Astrocyte of the spinal cord (primary cell): ENCODE measurements around the gene GDPD5.

Experiments
- DNase-seq: peaks from one replicate; pipeline ENCODE4 v3.0.0; 2011; ENCODE audit warnings: low read depth, low spot score
- H3K4me3 ChIP-seq: 2 replicates; pipeline ENCODE4 v1.5.1; 2011; ENCODE audit warnings: low read depth, mild to moderate bottlenecking, low read length, moderate library complexity
- CTCF ChIP-seq: IDR thresholded peaks from 2 replicates; pipeline ENCODE4 v1.5.1; 2012; ENCODE audit warnings: low read depth, mild to moderate bottlenecking, low read length, inconsistent platforms
- in situ Hi-C: cut with HindIII; loops from 2 replicates; pipeline ENCODE4 v1.10.0; 2017; ENCODE audit warnings: low sequenced_read_pairs

Gene GDPD5

GRCh38 chr11:75478783-75479596 lies 46.8 kb downstream of the GDPD5 start:
- no peak for TF ChIP-seq CTCF
- no peak for DNase-seq
- H3K4me3 ChIP-seq, result no peak overlapping the region
- in situ Hi-C loops, result no loop called here

DNA sequence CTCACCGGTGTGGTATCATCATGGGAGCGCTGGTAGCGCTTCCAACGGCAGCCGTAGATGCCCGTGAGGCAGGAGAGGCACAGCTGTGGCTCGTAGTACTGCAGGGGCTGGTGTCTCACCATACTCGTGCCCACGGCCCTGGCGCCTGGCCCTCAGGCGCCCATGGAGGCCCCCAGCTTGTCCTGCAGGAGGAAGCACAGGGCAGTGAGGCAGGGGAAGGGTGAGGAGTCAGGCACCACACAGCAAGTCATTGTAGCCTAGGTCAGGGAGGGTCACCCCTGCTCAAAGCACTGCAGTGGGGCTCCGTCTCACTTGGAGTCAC lies 48.2 kb downstream of the GDPD5 start:
- DNase-seq, result no peak
- in situ Hi-C loops, result no loop called here
- TF ChIP-seq CTCF, result no peak
- H3K4me3 ChIP-seq, result no peak overlapping the region

- H3K4me3 ChIP-seq, result no peak overlapping the region
- DNase-seq, result no peak
- in situ Hi-C loops, result no loop called here
- no peak for TF ChIP-seq CTCF
These were observed 48.8 kb downstream of the GDPD5 start for GRCh38 chr11:75476739-75477613.

DNA sequence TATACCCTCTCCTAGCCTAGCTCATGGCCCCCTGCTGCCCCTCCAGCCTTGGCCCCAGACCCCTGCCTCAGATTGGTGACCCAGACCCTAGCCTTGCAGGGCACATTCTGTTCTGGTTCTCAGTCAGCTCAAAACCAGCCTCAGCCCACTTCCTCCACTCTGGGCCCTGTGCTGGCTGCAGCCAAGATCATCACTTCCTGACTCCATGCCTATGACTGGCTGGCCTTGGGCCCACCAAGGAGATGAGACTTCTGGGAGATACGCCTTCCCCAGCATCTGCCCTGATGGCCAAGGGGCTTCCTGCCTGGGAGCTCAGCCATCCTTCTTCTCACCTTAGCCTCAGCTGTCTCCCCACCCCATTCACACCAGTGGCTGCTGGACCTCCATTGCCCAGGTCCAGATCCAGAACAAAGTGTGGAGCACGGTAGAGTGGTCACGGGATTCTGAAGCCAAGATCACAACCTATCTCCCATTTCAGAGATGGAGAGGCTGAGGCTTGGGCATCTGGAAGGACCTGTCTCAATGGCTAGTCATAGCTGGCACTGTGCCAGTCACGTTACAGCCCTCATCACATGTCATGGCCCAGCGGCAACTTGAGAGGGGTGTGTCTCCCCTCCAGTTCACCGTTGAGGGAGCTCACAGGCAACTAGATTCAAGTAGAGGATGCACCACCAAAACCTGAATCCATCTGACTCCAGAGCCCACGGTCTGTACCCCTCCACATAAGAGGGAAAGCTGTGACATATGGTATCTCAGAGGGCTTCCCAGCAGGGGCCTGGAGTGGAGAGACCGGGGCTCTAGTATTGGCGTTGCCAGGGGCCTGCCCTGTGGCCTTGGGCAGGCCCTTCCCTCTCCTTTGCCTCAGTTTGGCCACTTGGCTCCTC lies 49.7 kb downstream of the GDPD5 start:
- in situ Hi-C loops, result no loop called here
- no peak overlapping the region for H3K4me3 ChIP-seq
- no peak for DNase-seq
- no peak for TF ChIP-seq CTCF

GRCh38 chr11:75474878-75475766 lies 50.6 kb downstream of the GDPD5 start:
- in situ Hi-C loops, result no loop called here
- DNase-seq, result peak; percentile 29
- no peak for TF ChIP-seq CTCF
- H3K4me3 ChIP-seq, result no peak overlapping the region
